GM12878 (cell line): Measurements from ENCODE around the gene PTPRM. TPM values are rescaled to one million over a fixed set of nuclear protein-coding genes. Genes with fewer than 3 reads are reported as not detected.

ENCODE experiments used
- ATAC-seq: fragments of 200-7000 bp; cut with Tn5 transposase; 3 replicates; pipeline ENCODE4 v1.9.1; 2020; ENCODE audit warnings: mild to moderate bottlenecking, moderate library complexity
- BruUV-seq: library from RNA; stranded (reverse); fragments of 400-500 nt; replicated peaks from 2 replicates; lab custom pipeline; 2021; lab: Mats Ljungman, UMichigan
- CTCF ChIA-PET: fragments of 300-600 bp; sonication (Branson Sonifier 250); formaldehyde crosslinking; extraction: SDS; loops from one replicate; lab custom pipeline; 2021; ENCODE audit warnings: inconsistent platforms; lab: Yijun Ruan, JAX
- POLR2A ChIA-PET: fragments of 350-600 bp; formaldehyde crosslinking; extraction: SDS; loops from one replicate; lab custom pipeline; 2021; ENCODE audit warnings: inconsistent platforms; lab: Charles Lee
- RAD21 ChIA-PET: fragments of 300-600 bp; sonication (Branson Sonifier 250); formaldehyde crosslinking; loops from one replicate; lab custom pipeline; 2023; ENCODE audit warnings: antibody characterized with exemption; ENCODE audit not compliant: unreplicated experiment; lab: Charles Lee
- SMC1A ChIA-PET: fragments of 300-600 bp; sonication (Branson Sonifier 250); formaldehyde crosslinking; loops from one replicate; lab custom pipeline; 2023; ENCODE audit not compliant: unreplicated experiment, uncharacterized antibody; lab: Charles Lee
- DNase-seq: peaks from one replicate; pipeline ENCODE4 v3.0.0-alpha.2; 2011; ENCODE audit warnings: low read depth, low spot score
- FAIRE-seq: peaks from 3 replicates; lab custom pipeline; 2011; peaks lifted over from hg19 to GRCh38; lab: Jason Lieb, UNC
- H2AFZ ChIP-seq: 2 replicates; pipeline ENCODE4 v1.6.0; 2011; ENCODE audit warnings: low read depth, low read length, control low read depth; ENCODE audit not compliant: control insufficient read depth
- H3K27ac ChIP-seq: 2 replicates; pipeline ENCODE4 v1.5.1; 2011; ENCODE audit warnings: control low read depth; ENCODE audit not compliant: control insufficient read depth, insufficient read depth
- H3K27me3 ChIP-seq, 2 experiments: replicated peaks in 1 of 2; 2 replicates each; pipeline versions ENCODE4 v1.6.0 to v1.6.1; 2011; ENCODE audit warnings: low read length in 1 of 2; ENCODE audit not compliant: control insufficient read depth in 2 of 2, insufficient read depth in 2 of 2
- H3K36me3 ChIP-seq, 2 experiments: 2 replicates each; pipeline ENCODE4 v1.5.1; 2011; ENCODE audit warnings: low read length in 1 of 2; ENCODE audit not compliant: control insufficient read depth in 2 of 2, insufficient read depth in 2 of 2
- H3K4me1 ChIP-seq: 2 replicates; pipeline ENCODE4 v1.6.1; 2011; ENCODE audit warnings: mild to moderate bottlenecking, low read length, moderate library complexity, mixed read lengths; ENCODE audit not compliant: control insufficient read depth, insufficient read depth
- H3K4me2 ChIP-seq: 2 replicates; pipeline ENCODE4 v1.6.0; 2011; ENCODE audit warnings: control low read depth; ENCODE audit not compliant: control insufficient read depth, insufficient read depth
- H3K4me3 ChIP-seq: fragments of 200-600 bp; sonication (generic); 2 replicates; pipeline ENCODE4 v1.5.1; 2016
- H3K79me2 ChIP-seq: 2 replicates; pipeline ENCODE4 v1.6.0; 2011; ENCODE audit warnings: low read length; ENCODE audit not compliant: control insufficient read depth, insufficient read depth
- H3K9ac ChIP-seq: 2 replicates; pipeline ENCODE4 v1.8.0; 2011; ENCODE audit warnings: low read length, control low read depth, mixed read lengths; ENCODE audit not compliant: control insufficient read depth, insufficient read depth
- H3K9me3 ChIP-seq: replicated peaks from 3 replicates; pipeline ENCODE4 v1.5.1; 2011; ENCODE audit warnings: mild to moderate bottlenecking, low read length; ENCODE audit not compliant: control insufficient read depth, insufficient read depth
- H4K20me1 ChIP-seq: 2 replicates; pipeline ENCODE4 v1.6.0; 2011; ENCODE audit not compliant: control insufficient read depth, insufficient read depth
- BACH1 ChIP-seq: fragments of 450-650 bp; IDR thresholded peaks from 2 replicates; pipeline ENCODE4 v1.6.1; 2017; ENCODE audit warnings: mild to moderate bottlenecking, borderline replicate concordance
- CHD1 ChIP-seq: IDR thresholded peaks from 2 replicates; pipeline ENCODE4 v1.6.1; 2012; ENCODE audit warnings: low read depth, low read length, improper control_type of control experiment
- KLF5 ChIP-seq: fragments of 450-650 bp; IDR thresholded peaks from 2 replicates; pipeline ENCODE4 v1.6.1; 2014; ENCODE audit warnings: mild to moderate bottlenecking; ENCODE audit not compliant: partially characterized antibody
- MEF2A ChIP-seq: IDR thresholded peaks from 2 replicates; pipeline ENCODE4 v1.6.1; 2011; ENCODE audit warnings: low read depth, mild to moderate bottlenecking, low read length, moderate library complexity; ENCODE audit not compliant: insufficient read depth
- SREBF1 ChIP-seq: IDR thresholded peaks from 2 replicates; pipeline ENCODE4 v1.6.1; 2012; ENCODE audit warnings: mild to moderate bottlenecking, low read length
- ZZZ3 ChIP-seq: IDR thresholded peaks from 2 replicates; pipeline ENCODE4 v1.6.1; 2011; ENCODE audit warnings: low read depth; ENCODE audit not compliant: control insufficient read depth, insufficient read length
- WGBS: methylation state at CpG from one replicate; pipeline ENCODE4 v1.1.6; 2016; ENCODE audit warnings: low lambda C conversion rate; ENCODE audit not compliant: insufficient replicate concordance, insufficient coverage; ENCODE audit errors: missing lambda C conversion rate; 5-methylcytosine and 5-hydroxymethylcytosine counted together
- in situ Hi-C: fragments of 300-500 bp; cut with MboI; formaldehyde crosslinking; loops from 9 replicates; pipeline ENCODE4 v1.14.3; 2018; ENCODE audit warnings: mixed read lengths
- intact Hi-C: fragments of 100-400 bp; cut with micrococcal nuclease; formaldehyde crosslinking; loops from one replicate; pipeline ENCODE4 v1.14.2; 2022; ENCODE audit not compliant: unreplicated experiment
- polyA plus RNA-seq, 11 experiments: library from polyadenylated mRNA; depleted of rRNA in 4 of 11; unstranded in 6 of 11; stranded (reverse) in 5 of 11; fragments of >200 nt; fragmentation: Nextera tagmentation in 4 of 11; fragmentation: Illumina TruSeq in 1 of 11; extraction: Ambion mirVana in 4 of 11; extraction: Trizol in 1 of 11; gene quantifications; 1 replicate in 1 of 11; 2 replicates in 10 of 11; pipeline versions ENCODE4 v1.2.1 to v1.2.3, GENCODE V29; 2011 to 2016; ENCODE audit warnings: inconsistent platforms in 2 of 11, missing spikeins in 2 of 11, low read depth in 1 of 11
- total RNA-seq, 4 experiments: library from RNA; depleted of rRNA in 3 of 4; stranded (reverse); fragments of >200 nt in 3 of 4; fragmentation: Illumina TruSeq in 1 of 4; extraction: Trizol in 1 of 4; gene quantifications; 2 replicates each; pipeline versions ENCODE4 v1.2.1 to v1.2.3, GENCODE V29; 2013 to 2021
- TF ChIP-seq, protein P1 (sequence below): fragments of 450-650 bp; IDR thresholded peaks from 2 replicates; pipeline ENCODE4 v1.6.1; 2017; ENCODE audit warnings: antibody characterized with exemption, mild to moderate bottlenecking, moderate library complexity

The PTPRM gene
- total and polyA plus RNA-seq, 10 of the 15 experiments (the other 5 are each of a cell fraction or from before 2014, with no cell fraction given) = 0.07 to 22.6 (median 0.60) TPM

DNA sequence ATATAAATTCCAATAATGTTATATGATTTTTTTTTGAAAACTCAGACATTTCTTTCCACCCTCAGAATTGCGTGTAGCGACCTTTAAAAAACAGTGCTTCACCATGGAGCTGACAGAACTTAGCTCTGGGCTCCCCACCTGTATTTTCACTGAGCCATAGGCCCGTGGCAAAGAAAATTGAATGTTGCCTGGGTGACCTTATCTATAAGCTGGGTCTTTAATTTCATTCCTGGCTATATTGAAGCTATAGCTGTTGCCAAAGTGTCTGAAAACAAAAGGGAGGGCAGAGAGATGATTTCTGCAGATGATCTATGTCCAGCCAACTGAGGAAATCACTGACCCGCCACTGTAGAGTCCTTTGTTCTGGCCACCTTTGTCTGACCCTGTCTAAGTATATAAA, 411.7 kb downstream of the PTPRM start:
- intact Hi-C loops = no loop called here
- FAIRE-seq (no peak), DNase-seq (no peak), ATAC-seq (no peak)
- Histone ChIP-seq H3K4me2 (no peak overlapping the region), H3K9me3 (no peaks in the 10 kb centered on the region), H3K9ac (no peak overlapping the region), H4K20me1 (no peaks in the 10 kb centered on the region), H3K27me3 (no peaks in the 10 kb centered on the region), H3K79me2 (no peaks in the 10 kb centered on the region), H3K4me3 (no peak overlapping the region), H3K4me1 (no peaks in the 10 kb centered on the region), H3K36me3 (no peaks in the 10 kb centered on the region), H3K27ac (no peak overlapping the region), H2AFZ (no peak overlapping the region)
- ChIA-PET CTCF (interaction anchor here (0.7 to 2.7 kb wide), 7 partner anchors 17 to 385 kb away, joined by 3 to 10 read pairs (median 3); no protein-coding TSS in a partner anchor), POLR2A (interaction anchor here (0.7 kb wide), 1 partner anchor 583 kb away, joined by 3 read pairs; no protein-coding TSS in a partner anchor), SMC1A (interaction anchor here (0.8 to 2.5 kb wide), 8 partner anchors 14 to 189 kb away, joined by 3 to 12 read pairs (median 6); no protein-coding TSS in a partner anchor), RAD21 (interaction anchor here (0.9 to 2.2 kb wide), 3 partner anchors 17 to 32 kb away, joined by 3 to 8 read pairs (median 3); no protein-coding TSS in a partner anchor)
- 0% methylated on average over 4 of the region's 4 CpGs for WGBS
- TF ChIP-seq SREBF1 = no peak
- TF ChIP-seq, protein P1, sequence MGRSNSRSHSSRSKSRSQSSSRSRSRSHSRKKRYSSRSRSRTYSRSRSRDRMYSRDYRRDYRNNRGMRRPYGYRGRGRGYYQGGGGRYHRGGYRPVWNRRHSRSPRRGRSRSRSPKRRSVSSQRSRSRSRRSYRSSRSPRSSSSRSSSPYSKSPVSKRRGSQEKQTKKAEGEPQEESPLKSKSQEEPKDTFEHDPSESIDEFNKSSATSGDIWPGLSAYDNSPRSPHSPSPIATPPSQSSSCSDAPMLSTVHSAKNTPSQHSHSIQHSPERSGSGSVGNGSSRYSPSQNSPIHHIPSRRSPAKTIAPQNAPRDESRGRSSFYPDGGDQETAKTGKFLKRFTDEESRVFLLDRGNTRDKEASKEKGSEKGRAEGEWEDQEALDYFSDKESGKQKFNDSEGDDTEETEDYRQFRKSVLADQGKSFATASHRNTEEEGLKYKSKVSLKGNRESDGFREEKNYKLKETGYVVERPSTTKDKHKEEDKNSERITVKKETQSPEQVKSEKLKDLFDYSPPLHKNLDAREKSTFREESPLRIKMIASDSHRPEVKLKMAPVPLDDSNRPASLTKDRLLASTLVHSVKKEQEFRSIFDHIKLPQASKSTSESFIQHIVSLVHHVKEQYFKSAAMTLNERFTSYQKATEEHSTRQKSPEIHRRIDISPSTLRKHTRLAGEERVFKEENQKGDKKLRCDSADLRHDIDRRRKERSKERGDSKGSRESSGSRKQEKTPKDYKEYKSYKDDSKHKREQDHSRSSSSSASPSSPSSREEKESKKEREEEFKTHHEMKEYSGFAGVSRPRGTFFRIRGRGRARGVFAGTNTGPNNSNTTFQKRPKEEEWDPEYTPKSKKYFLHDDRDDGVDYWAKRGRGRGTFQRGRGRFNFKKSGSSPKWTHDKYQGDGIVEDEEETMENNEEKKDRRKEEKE = no peak
- no peak for TF ChIP-seq CHD1
- TF ChIP-seq MEF2A = no peak
- no peak for TF ChIP-seq BACH1
- TF ChIP-seq KLF5 = no peak
- TF ChIP-seq ZZZ3 = no peak
- BruUV-seq = no TSS peak
- in situ Hi-C loops = no loop called here
